Keratinocyte (primary cell): ENCODE data around the gene CAMK2D. TPM values are rescaled to one million over a fixed set of nuclear protein-coding genes. Genes with fewer than 3 reads are reported as not detected.

Experiments
- DNase-seq: peaks from one replicate; pipeline ENCODE4 v3.0.0-alpha.2; 2011; ENCODE audit warnings: low read depth, missing footprints, low spot score
- FAIRE-seq: peaks from 2 replicates; lab custom pipeline; 2011; peaks lifted over from hg19 to GRCh38; lab: Jason Lieb, UNC
- H2AFZ ChIP-seq: 2 replicates; pipeline ENCODE4 v1.6.0; 2012; ENCODE audit warnings: low read length, control low read depth, inconsistent platforms; ENCODE audit not compliant: control insufficient read depth
- H3K27ac ChIP-seq: 2 replicates; pipeline ENCODE4 v1.5.1; 2011; ENCODE audit warnings: low read length; ENCODE audit not compliant: control insufficient read depth, insufficient read depth
- H3K27me3 ChIP-seq: 3 replicates; pipeline ENCODE4 v1.6.0; 2011; ENCODE audit warnings: low read length; ENCODE audit not compliant: control insufficient read depth, insufficient read depth; ENCODE audit errors: extremely low read depth
- H3K36me3 ChIP-seq, 2 experiments: 2 replicates in 1 of 2; 3 replicates in 1 of 2; pipeline ENCODE4 v1.5.1; 2011; ENCODE audit warnings: low read length in 2 of 2, mild to moderate bottlenecking in 1 of 2; ENCODE audit not compliant: control insufficient read depth in 2 of 2, insufficient read depth in 2 of 2; ENCODE audit errors: extremely low read depth in 1 of 2
- H3K4me1 ChIP-seq: 3 replicates; pipeline ENCODE4 v1.5.1; 2011; ENCODE audit warnings: low read length; ENCODE audit not compliant: control insufficient read depth, insufficient read depth; ENCODE audit errors: extremely low read depth
- H3K4me2 ChIP-seq: 3 replicates; pipeline ENCODE4 v1.6.0; 2011; ENCODE audit warnings: low read depth, low read length; ENCODE audit not compliant: control insufficient read depth, insufficient read depth; ENCODE audit errors: extremely low read depth
- H3K4me3 ChIP-seq, 3 experiments: fragments of 200-600 bp in 1 of 3; sonication (generic) in 1 of 3; 2 replicates in 2 of 3; 3 replicates in 1 of 3; pipeline ENCODE4 v1.5.1; 2011 to 2016; ENCODE audit warnings: low read length in 3 of 3, mild to moderate bottlenecking in 3 of 3, control low read depth in 2 of 3, inconsistent platforms in 1 of 3, low read depth in 1 of 3, mixed read lengths in 1 of 3, mixed run types in 1 of 3, moderate library complexity in 1 of 3; ENCODE audit not compliant: control insufficient read depth in 2 of 3, insufficient read depth in 2 of 3; ENCODE audit errors: extremely low read depth in 1 of 3
- H3K79me2 ChIP-seq: 2 replicates; pipeline ENCODE4 v1.6.0; 2012; ENCODE audit warnings: low read length; ENCODE audit not compliant: control insufficient read depth, insufficient read depth
- H3K9ac ChIP-seq: 3 replicates; pipeline ENCODE4 v1.6.0; 2011; ENCODE audit warnings: low read length; ENCODE audit not compliant: control insufficient read depth, insufficient read depth; ENCODE audit errors: extremely low read depth
- H3K9me1 ChIP-seq: 3 replicates; pipeline ENCODE4 v1.6.0; 2011; ENCODE audit warnings: low read length; ENCODE audit not compliant: control insufficient read depth, insufficient read depth; ENCODE audit errors: extremely low read depth
- H3K9me3 ChIP-seq: 2 replicates; pipeline ENCODE4 v1.5.1; 2012; ENCODE audit warnings: low read depth, low read length; ENCODE audit not compliant: control insufficient read depth
- H4K20me1 ChIP-seq: 3 replicates; pipeline ENCODE4 v1.6.0; 2011; ENCODE audit warnings: low read length; ENCODE audit not compliant: control insufficient read depth, insufficient read depth; ENCODE audit errors: extremely low read depth
- EZH2 ChIP-seq: IDR thresholded peaks from one replicate; pipeline ENCODE4 v1.6.1; 2012; ENCODE audit warnings: inconsistent platforms, mild to moderate bottlenecking, low read length, moderate library complexity
- dilution Hi-C: fragments of 300-500 bp; cut with MboI; formaldehyde crosslinking; loops from one replicate; pipeline ENCODE4 v1.7.0; 2020; ENCODE audit warnings: low sequenced_read_pairs; ENCODE audit not compliant: extremely low pct_ligation_motif_present
- polyA plus RNA-seq, 5 experiments: library from polyadenylated mRNA; depleted of rRNA in 3 of 5; stranded (reverse) in 3 of 5; stranded (forward) in 1 of 5; unstranded in 1 of 5; fragments of >200 nt; gene quantifications; 1 replicate in 1 of 5; 2 replicates in 3 of 5; 3 replicates in 1 of 5; pipeline versions ENCODE4 v1.2.1 to v1.2.3, GENCODE V29; 2011 to 2012; ENCODE audit warnings: missing spikeins in 2 of 5, low read depth in 1 of 5, low replicate concordance in 1 of 5
- TF ChIP-seq, protein P1 (sequence below), 3 experiments: IDR thresholded peaks in 1 of 3; conservative IDR thresholded peaks in 1 of 3; optimal IDR thresholded peaks in 1 of 3; 2 replicates in 2 of 3; 3 replicates in 1 of 3; pipeline versions ENCODE3 to v1.5.1; 2011; ENCODE audit warnings: low read length in 3 of 3, mild to moderate bottlenecking in 3 of 3, moderate library complexity in 2 of 3, control low read depth in 1 of 3, inconsistent platforms in 1 of 3; ENCODE audit not compliant: insufficient read depth in 2 of 3; ENCODE audit errors: extremely low read depth in 1 of 3

CAMK2D gene
- polyA plus RNA-seq, 1 donor (not counting 4 experiments of a cell fraction or from before 2014, with no cell fraction given): 18.8 TPM

- no peaks in the 10 kb centered on the region for H3K79me2 ChIP-seq
- no peak for FAIRE-seq
- dilution Hi-C loops: no loop called here
Measured at GRCh38 chr4:113614414-113614813, 147.1 kb downstream of the CAMK2D start.

GRCh38 chr4:113613503-113613902 lies 148.0 kb downstream of the CAMK2D start:
- Histone ChIP-seq H3K4me2 (no peak overlapping the region), H3K9me1 (no peaks in the 10 kb centered on the region), H3K79me2 (no peaks in the 10 kb centered on the region), H3K4me1 (no peaks in the 10 kb centered on the region), H2AFZ (no peak overlapping the region), H3K4me3 (no peak overlapping the region), H3K27me3 (no peaks in the 10 kb centered on the region), H3K9ac (no peak overlapping the region), H4K20me1 (no peaks in the 10 kb centered on the region), H3K9me3 (no peaks in the 10 kb centered on the region), H3K27ac (no peak overlapping the region), H3K36me3 (no peaks in the 10 kb centered on the region)
- dilution Hi-C loops: no loop called here
- FAIRE-seq (no peak), DNase-seq (no peak)
- TF ChIP-seq, protein P1, sequence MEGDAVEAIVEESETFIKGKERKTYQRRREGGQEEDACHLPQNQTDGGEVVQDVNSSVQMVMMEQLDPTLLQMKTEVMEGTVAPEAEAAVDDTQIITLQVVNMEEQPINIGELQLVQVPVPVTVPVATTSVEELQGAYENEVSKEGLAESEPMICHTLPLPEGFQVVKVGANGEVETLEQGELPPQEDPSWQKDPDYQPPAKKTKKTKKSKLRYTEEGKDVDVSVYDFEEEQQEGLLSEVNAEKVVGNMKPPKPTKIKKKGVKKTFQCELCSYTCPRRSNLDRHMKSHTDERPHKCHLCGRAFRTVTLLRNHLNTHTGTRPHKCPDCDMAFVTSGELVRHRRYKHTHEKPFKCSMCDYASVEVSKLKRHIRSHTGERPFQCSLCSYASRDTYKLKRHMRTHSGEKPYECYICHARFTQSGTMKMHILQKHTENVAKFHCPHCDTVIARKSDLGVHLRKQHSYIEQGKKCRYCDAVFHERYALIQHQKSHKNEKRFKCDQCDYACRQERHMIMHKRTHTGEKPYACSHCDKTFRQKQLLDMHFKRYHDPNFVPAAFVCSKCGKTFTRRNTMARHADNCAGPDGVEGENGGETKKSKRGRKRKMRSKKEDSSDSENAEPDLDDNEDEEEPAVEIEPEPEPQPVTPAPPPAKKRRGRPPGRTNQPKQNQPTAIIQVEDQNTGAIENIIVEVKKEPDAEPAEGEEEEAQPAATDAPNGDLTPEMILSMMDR (optimal IDR thresholded peaks at IDR 0.05 in 1 of 3, IDR thresholded peaks at IDR 0.05 in 1 of 3, conservative IDR thresholded peaks at IDR 0.05 in 1 of 3; ENCODE audit: extremely low read depth in 1 of 3, insufficient read depth in 2 of 3, low read length in 3 of 3): no peak
- no peak for TF ChIP-seq EZH2

More at GRCh38 chr4:113614414-113614813, 147.1 kb downstream of the CAMK2D start:
- Histone ChIP-seq H2AFZ (no peak overlapping the region), H4K20me1 (no peaks in the 10 kb centered on the region), H3K4me3 (no peak overlapping the region), H3K27ac (no peak overlapping the region), H3K36me3 (no peaks in the 10 kb centered on the region), H3K4me2 (no peak overlapping the region), H3K9me1 (no peaks in the 10 kb centered on the region), H3K27me3 (no peaks in the 10 kb centered on the region), H3K9me3 (no peaks in the 10 kb centered on the region), H3K4me1 (no peaks in the 10 kb centered on the region), H3K9ac (no peak overlapping the region)
- DNase-seq: no peak
- TF ChIP-seq, protein P1 (optimal IDR thresholded peaks at IDR 0.05 in 1 of 3, IDR thresholded peaks at IDR 0.05 in 1 of 3, conservative IDR thresholded peaks at IDR 0.05 in 1 of 3; ENCODE audit: extremely low read depth in 1 of 3, insufficient read depth in 2 of 3, low read length in 3 of 3): no peak
- TF ChIP-seq EZH2: no peak
